Immature natural killer cell (primary cell): ENCODE data around the gene SYNE1. TPM values are rescaled to one million over a fixed set of nuclear protein-coding genes. Genes with fewer than 3 reads are reported as not detected.
"Not testable (repeated sequence)": the region's sequence is repeated elsewhere in the genome, so short reads cannot be mapped to it uniquely, and the experiment has no call there.

Experiments used
- DNase-seq, 3 donors: peaks; one replicate each; pipeline ENCODE4 v3.0.0; 2022; ENCODE audit warnings: mixed read lengths in 1 of 3
- H3K27ac Mint-ChIP-seq, 6 donors: one replicate each; pipeline ENCODE4 v1.8.0; 2020; ENCODE audit warnings: mixed read lengths in 6 of 6, mild to moderate bottlenecking in 5 of 6, inconsistent platforms in 4 of 6, moderate library complexity in 3 of 6
- H3K27me3 Mint-ChIP-seq, 3 donors: one replicate each; pipeline ENCODE4 v1.8.0; 2020 to 2021; ENCODE audit warnings: low read depth in 3 of 3, mild to moderate bottlenecking in 3 of 3, mixed read lengths in 3 of 3, moderate library complexity in 3 of 3, inconsistent platforms in 1 of 3
- H3K36me3 Mint-ChIP-seq, 3 donors: one replicate each; pipeline ENCODE4 v1.8.0; 2020; ENCODE audit warnings: mixed read lengths in 3 of 3, inconsistent platforms in 2 of 3, mild to moderate bottlenecking in 2 of 3
- H3K4me1 Mint-ChIP-seq, 2 donors: one replicate each; pipeline ENCODE4 v1.8.0; 2020; ENCODE audit warnings: inconsistent platforms in 2 of 2, mild to moderate bottlenecking in 2 of 2, mixed read lengths in 2 of 2, moderate library complexity in 1 of 2
- H3K4me3 Mint-ChIP-seq, 5 donors: one replicate each; pipeline ENCODE4 v1.8.0; 2020; ENCODE audit warnings: mild to moderate bottlenecking in 5 of 5, mixed read lengths in 5 of 5, inconsistent platforms in 3 of 5, moderate library complexity in 3 of 5
- H3K9me3 Mint-ChIP-seq, 6 donors: one replicate each; pipeline ENCODE4 v1.8.0; 2020; ENCODE audit warnings: mild to moderate bottlenecking in 6 of 6, mixed read lengths in 6 of 6, inconsistent platforms in 4 of 6, moderate library complexity in 3 of 6
- polyA plus RNA-seq, 3 donors: library from polyadenylated mRNA; unstranded; fragments of 300-500 nt; fragmentation: Illumina TruSeq; gene quantifications; one replicate each; pipeline ENCODE4 v1.2.3, GENCODE V29; 2021

Gene SYNE1
- polyA plus RNA-seq, 3 donors from 2014 or later: 25.9 to 117 (median 27.9) TPM

DNA sequence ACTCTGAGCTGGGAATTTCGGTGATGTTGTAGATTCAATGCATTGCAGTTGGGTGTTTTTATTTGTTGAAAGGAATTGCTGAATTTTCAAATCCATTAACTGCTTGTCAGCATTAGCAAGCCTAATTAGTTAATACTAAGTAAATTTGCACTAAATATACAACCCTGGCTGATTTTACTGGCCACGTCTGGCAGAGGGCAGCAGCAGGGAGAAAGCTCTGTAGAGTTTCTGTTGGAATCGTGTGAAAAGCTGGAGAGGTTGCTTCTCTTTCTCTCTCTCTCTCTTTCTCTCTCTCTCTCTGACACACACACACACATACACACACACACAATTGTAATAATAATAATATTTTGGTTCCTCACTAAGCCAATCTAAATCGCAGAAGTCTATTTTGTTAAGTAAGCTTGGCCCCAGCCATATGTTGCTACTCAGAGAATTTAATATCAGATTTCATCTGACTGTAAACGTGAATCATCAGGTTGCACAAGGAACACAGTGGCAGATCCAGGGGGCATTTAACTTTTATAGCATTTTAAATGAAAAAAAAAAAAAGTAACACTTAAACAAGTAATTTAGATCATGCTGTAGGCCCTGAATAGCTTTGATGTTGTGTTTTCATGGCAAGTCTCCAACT is 540.2 kb downstream of the SYNE1 start:
- Mint-ChIP-seq H3K27ac (no peak overlapping the region), H3K4me3 (no peak overlapping the region), H3K36me3 (peaks cover 0 to 8% (median 0%) of the 10 kb centered on the region in 3 donors), H3K27me3 (peaks cover 0 to 1% (median 0%) of the 10 kb centered on the region in 3 donors), H3K9me3 (no peaks in the 10 kb centered on the region), H3K4me1 (peaks cover 0 to 6% of the 10 kb centered on the region in 2 donors)
- no peak for DNase-seq

DNA sequence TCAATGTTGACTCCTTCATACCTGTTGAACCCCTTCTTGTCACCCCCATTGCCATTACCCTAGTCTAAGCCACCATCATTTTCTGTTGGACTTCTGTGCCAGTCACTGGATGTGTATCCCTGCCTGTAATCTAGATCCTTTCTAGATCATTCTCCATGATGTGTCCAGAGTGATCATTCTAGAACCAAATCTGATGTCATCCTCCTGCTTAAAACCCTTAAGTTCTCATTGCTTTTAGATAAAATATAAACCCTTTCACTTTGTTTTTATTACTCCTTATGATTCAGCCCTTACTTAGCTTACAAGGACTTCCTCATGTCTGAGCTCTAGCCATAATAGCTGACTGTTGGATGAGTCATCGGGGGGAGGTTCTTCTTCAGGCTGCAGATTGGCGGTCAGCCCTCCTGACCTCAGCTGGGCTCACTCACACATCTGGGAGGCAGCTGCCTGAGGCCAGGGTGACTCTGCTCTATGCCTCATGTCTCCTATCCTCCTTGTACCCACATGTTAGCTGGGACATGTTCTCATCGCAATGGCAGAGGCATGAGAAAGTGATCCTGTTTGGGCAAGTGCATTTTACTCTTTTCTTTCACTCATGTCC is 542.1 kb downstream of the SYNE1 start:
- peak overlapping the region in 1 of 5 donors; percentile 11 for H3K4me3 Mint-ChIP-seq

DNA sequence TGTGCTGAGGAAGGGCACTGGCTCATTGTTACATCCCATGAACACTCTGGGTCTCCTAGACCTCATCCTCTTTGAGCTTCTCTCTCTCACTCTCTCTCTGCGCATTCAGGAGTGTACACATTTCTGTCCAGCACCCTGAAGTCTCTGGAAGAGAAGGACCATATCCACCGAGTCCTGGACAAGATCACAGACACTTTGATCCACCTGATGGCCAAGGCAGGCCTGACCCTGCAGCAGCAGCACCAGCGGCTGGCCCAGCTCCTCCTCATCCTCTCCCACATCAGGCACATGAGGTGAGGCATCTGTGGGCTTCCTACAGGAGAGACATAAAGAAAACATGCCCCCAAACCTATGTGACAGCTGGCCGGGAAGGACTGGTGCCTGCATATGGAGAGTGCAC is 542.9 kb downstream of the SYNE1 start:
- H3K27me3 Mint-ChIP-seq: peaks cover 0 to 6% (median 0%) of the 10 kb centered on the region in 3 donors
- no peak overlapping the region for H3K4me3 Mint-ChIP-seq
- no peak overlapping the region for H3K27ac Mint-ChIP-seq
- peaks cover 0 to 5% (median 0%) of the 10 kb centered on the region in 3 donors for H3K36me3 Mint-ChIP-seq
- no peak for DNase-seq
- no peaks in the 10 kb centered on the region for H3K9me3 Mint-ChIP-seq
- peaks cover 0 to 6% of the 10 kb centered on the region in 2 donors for H3K4me1 Mint-ChIP-seq

More for the DNA sequence above, 542.1 kb downstream of the SYNE1 start:
- Mint-ChIP-seq H3K36me3 (peaks cover 0 to 5% (median 0%) of the 10 kb centered on the region in 3 donors), H3K27ac (peak overlapping the region in 1 of 6 donors; percentile 61), H3K9me3 (no peaks in the 10 kb centered on the region), H3K4me1 (peaks cover 0 to 6% of the 10 kb centered on the region in 2 donors), H3K27me3 (peaks cover 0 to 7% (median 0%) of the 10 kb centered on the region in 3 donors)
- peak in 1 of 3 donors; percentile 9 for DNase-seq

DNA sequence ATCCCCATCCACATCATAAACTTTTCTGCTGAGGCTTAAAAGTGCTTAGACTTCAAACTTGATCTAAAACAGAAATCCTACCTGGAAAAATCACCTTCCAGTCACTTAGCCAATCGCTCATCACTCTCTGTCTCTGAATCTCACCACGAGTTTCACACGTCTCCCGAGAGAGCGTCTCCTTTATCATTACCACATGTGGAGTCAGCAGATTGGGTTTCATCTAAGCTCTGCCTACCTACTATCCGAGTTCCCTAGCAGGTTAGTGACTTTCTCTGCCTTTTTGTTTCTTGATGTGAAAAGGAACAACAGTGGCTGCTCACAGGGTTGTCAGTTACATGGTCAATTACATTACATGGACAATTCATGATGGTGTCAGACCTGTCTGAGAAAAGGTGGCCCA is 543.5 kb downstream of the SYNE1 start:
- no peaks in the 10 kb centered on the region for H3K9me3 Mint-ChIP-seq
- no peak overlapping the region for H3K27ac Mint-ChIP-seq

DNA sequence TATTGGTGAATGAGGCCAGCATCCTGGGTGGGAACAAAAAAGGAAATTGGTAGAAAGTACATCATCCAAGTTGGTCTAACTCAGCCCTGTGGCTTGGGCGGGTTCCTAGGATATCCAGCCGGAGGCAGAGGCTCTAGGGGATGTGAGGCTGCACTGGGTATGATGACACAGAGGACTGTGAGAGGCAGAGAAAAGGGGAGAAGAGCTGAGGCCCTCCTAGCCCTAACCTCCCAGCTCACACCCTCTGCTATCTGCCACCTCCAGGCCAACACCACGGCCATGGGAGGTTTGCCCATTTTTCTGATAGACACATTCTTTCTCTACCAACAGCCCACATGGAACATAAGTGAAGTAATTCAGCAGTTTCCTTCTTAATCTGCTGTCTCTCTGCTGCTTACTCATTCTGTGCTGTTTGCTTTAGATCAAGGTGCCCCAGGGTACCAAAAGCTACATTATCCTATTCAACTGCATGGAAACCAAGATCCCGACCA is 545.3 kb downstream of the SYNE1 start:
- Mint-ChIP-seq H3K36me3 (no peaks in the 10 kb centered on the region), H3K27me3 (peaks cover 0 to 6% (median 0%) of the 10 kb centered on the region in 3 donors), H3K27ac (no peak overlapping the region), H3K4me1 (peaks cover 0 to 6% of the 10 kb centered on the region in 2 donors), H3K4me3 (no peak overlapping the region), H3K9me3 (no peaks in the 10 kb centered on the region)
- no peak for DNase-seq

More for the DNA sequence above, 543.5 kb downstream of the SYNE1 start:
- no peak overlapping the region for H3K4me3 Mint-ChIP-seq
- peaks cover 0 to 6% (median 0%) of the 10 kb centered on the region in 3 donors for H3K27me3 Mint-ChIP-seq
- no peak for DNase-seq
- peaks cover 0 to 6% of the 10 kb centered on the region in 2 donors for H3K4me1 Mint-ChIP-seq
- H3K36me3 Mint-ChIP-seq: peaks cover 0 to 5% (median 0%) of the 10 kb centered on the region in 3 donors

DNA sequence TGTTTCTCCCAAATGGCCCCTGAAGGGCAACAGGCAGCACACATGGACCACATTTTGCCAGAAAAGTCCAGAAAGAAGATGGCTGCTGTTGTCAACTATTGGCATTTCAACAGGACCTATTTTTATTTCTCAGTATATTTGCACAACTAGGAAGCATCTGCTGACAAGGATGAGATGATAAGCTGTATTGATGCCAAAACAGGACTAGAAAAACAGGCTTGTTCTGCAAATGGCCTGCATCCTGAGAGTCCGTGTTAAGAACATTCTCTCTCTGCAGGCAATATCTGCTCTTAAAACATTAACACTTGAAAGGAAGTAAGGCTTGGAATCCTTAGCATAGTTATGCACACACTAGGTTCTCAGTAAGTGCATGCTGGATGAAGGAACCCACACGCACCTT is 546.0 kb downstream of the SYNE1 start:
- H3K36me3 Mint-ChIP-seq: no peaks in the 10 kb centered on the region
- DNase-seq: no peak
- H3K27ac Mint-ChIP-seq: no peak overlapping the region
- no peak overlapping the region for H3K4me3 Mint-ChIP-seq
- peaks cover 0 to 6% (median 0%) of the 10 kb centered on the region in 3 donors for H3K27me3 Mint-ChIP-seq
- peaks cover 0 to 6% of the 10 kb centered on the region in 2 donors for H3K4me1 Mint-ChIP-seq
- H3K9me3 Mint-ChIP-seq: no peaks in the 10 kb centered on the region

DNA sequence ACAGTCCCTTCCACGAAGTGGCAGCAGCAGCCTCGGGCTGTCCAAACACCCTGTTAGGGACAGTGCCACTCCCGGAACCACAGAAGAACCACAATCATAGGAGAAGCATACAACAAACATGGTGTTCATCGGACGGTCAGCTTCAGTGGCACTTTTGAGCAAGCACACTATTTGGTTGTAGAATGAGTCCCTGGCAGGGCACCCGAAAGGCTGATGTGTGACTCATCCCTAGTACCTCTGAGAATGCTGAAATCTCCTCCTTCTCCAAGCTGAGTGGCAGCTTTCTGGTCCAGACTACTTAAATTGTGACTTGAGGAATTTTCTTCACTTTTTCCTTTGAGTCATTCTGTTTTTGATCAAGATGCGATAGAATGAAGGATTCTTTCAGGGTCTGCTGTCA is 547.2 kb downstream of the SYNE1 start:
- Mint-ChIP-seq H3K36me3 (no peaks in the 10 kb centered on the region), H3K4me1 (peaks cover 0 to under 1% of the 10 kb centered on the region in 2 donors), H3K27me3 (peaks cover 0 to 6% (median 2%) of the 10 kb centered on the region in 3 donors), H3K27ac (no peak overlapping the region), H3K4me3 (no peak overlapping the region), H3K9me3 (no peaks in the 10 kb centered on the region)
- no peak for DNase-seq

DNA sequence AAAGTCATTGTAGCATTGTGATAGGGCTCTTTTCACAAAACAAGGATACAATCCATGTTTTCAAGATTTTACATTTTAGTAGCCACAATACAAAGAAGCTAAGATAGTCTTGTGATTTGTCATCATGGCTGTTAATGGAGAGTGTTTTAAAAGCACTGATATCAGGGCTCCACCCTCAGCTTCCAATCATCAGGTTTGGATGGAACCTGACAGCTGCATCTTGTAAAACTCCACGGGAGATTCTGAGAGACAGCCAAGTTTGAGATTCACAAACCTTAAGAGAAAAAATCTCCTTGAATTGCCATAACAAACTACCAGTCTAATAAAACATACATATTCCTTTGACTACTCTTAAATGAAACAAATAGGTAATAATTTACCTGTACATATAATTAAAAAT is 549.5 kb downstream of the SYNE1 start:
- H3K27me3 Mint-ChIP-seq: peaks cover 0 to 6% (median 2%) of the 10 kb centered on the region in 3 donors
- no peaks in the 10 kb centered on the region for H3K4me1 Mint-ChIP-seq
- no peaks in the 10 kb centered on the region for H3K9me3 Mint-ChIP-seq
- H3K27ac Mint-ChIP-seq: no peak overlapping the region
- no peak for DNase-seq
- H3K4me3 Mint-ChIP-seq: no peak overlapping the region
- H3K36me3 Mint-ChIP-seq: no peaks in the 10 kb centered on the region

DNA sequence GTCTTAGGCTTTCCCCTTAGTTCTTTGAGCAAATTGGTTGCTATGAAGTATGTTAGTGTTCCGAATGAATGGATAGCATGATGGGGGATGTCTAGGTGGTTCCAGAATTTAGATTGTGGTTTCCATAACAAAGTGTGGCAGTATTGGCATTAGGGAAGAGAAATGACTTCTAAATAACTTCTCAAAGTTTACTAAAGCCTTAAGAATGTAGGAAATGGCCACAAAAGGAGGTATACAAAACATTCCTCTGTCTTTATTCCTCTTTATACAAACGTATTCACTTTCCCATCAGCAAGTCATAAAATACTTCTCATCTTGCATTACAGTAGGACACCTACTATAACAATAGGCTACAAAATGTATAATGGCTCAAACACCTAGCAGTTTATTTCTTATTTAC is 550.1 kb downstream of the SYNE1 start:
- Mint-ChIP-seq H3K27ac (no peak overlapping the region), H3K4me1 (no peaks in the 10 kb centered on the region), H3K36me3 (no peaks in the 10 kb centered on the region), H3K4me3 (no peak overlapping the region), H3K9me3 (peaks cover 0 to 2% (median 0%) of the 10 kb centered on the region in 6 donors), H3K27me3 (peaks cover 0 to 8% (median 2%) of the 10 kb centered on the region in 3 donors)
- DNase-seq: no peak

DNA sequence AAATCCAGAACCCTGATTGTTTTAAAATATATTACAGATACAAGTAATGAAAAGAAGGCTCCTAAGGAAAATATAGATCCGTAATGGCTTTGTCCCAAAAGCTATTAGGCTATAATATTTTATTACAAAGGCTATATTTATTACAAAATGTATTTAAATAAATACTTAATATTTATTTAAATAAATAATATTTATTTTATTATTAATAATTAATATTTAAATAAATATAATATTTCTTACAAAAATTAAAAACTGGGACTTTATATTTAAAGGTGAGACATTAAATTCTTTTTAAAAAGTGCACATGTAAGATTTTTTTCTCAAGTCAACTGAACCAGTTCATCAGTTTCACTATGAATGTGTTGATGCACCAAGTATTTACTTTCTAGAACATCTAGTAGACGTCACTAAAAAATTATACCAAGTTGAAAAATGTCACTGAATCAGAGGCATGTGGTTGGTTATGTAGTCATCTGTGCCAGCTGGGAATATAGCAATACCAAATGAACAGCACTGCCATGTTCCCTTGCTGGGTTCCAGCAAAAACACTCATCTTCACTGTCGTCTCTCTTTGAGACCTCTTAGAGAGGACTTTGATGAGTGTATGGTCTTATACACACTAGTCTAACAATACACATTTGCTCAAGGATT is 550.8 kb downstream of the SYNE1 start:
- Mint-ChIP-seq H3K27ac (no peak overlapping the region), H3K27me3 (peaks cover 0 to 5% (median 2%) of the 10 kb centered on the region in 3 donors), H3K4me1 (no peaks in the 10 kb centered on the region), H3K4me3 (no peak overlapping the region), H3K36me3 (no peaks in the 10 kb centered on the region), H3K9me3 (peaks cover 0 to 2% (median 0%) of the 10 kb centered on the region in 6 donors)
- no peak for DNase-seq

DNA sequence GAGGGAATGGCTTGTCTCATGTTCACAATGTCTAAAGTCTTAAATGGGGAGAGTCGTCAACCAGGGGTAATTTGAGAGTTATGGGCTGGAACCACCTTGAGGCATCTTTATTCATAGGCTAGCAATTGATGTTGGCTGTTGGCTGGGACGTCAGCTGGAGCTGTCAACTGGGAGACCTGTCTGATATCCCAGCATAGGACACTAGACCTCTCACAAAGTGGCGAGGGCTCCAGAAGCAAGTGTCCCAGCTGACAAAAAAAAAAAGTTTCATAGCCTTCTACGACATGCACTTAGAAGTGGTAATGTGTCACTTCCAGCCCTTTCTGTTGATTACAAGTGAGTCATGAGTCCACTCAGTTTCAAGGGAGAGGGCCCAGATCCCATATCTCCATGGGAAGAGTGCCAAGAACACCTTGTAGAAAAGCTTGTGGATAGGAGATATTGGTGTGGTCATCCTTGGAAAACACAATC is 551.7 kb downstream of the SYNE1 start:
- no peak for DNase-seq
- Mint-ChIP-seq H3K4me1 (no peaks in the 10 kb centered on the region), H3K27me3 (peaks cover 0 to 7% (median 5%) of the 10 kb centered on the region in 3 donors), H3K4me3 (no peak overlapping the region), H3K36me3 (no peaks in the 10 kb centered on the region), H3K27ac (no peak overlapping the region), H3K9me3 (peaks cover 0 to 2% (median 0%) of the 10 kb centered on the region in 6 donors)

DNA sequence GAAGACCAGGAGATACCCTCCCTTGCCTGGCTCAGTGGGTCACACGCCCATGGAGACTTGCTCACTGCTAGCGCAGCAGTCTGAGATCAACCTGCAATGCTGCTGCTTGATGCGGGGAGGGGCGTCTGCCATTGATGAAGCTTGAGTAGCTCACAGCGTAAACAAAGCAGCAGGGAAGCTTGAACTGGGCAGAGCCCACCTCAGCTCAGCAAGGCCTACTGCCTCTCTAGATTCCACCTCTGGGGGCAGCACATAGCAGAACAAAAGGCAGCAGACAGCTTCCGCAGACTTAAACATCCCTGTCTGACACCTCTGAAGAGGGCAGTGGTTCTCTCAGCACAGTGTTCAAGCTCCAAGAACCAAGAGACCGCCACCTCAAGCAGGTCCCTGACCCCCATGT is 558.4 kb downstream of the SYNE1 start:
- DNase-seq: no peak
- peaks cover 0 to 10% (median 3%) of the 10 kb centered on the region in 3 donors for H3K36me3 Mint-ChIP-seq
- H3K4me1 Mint-ChIP-seq: no peaks in the 10 kb centered on the region

DNA sequence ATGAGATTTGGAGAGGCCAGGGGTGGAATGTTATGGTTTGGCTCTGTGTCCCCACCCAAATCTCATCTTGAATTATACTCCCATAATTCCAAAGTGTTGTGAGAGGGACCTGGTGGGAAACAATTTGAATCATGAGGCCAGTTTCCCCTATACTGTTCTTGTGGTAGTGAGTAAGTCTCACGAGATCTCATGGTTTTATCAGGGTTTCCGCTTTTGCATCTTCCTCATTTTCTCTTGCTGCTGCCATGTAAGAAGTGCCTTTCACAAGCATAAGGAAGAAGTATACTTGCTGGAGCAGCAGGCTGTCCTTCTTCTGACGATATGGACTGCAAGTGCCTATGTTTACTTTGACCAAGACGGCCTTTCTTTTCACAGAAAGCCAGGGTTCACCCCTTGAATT is 559.2 kb downstream of the SYNE1 start:
- Mint-ChIP-seq H3K4me3 (no peak overlapping the region), H3K9me3 (peaks cover 11 to 29% (median 13%) of the 10 kb centered on the region in 6 donors), H3K4me1 (no peaks in the 10 kb centered on the region), H3K36me3 (peaks cover 0 to 10% (median 3%) of the 10 kb centered on the region in 3 donors), H3K27me3 (peaks cover 2 to 15% (median 13%) of the 10 kb centered on the region in 3 donors), H3K27ac (no peak overlapping the region)
- DNase-seq: no peak

More for the DNA sequence above, 558.4 kb downstream of the SYNE1 start:
- peaks cover 11 to 29% (median 13%) of the 10 kb centered on the region in 6 donors for H3K9me3 Mint-ChIP-seq
- H3K27me3 Mint-ChIP-seq: peaks cover 2 to 15% (median 13%) of the 10 kb centered on the region in 3 donors
- H3K4me3 Mint-ChIP-seq: no peak overlapping the region
- H3K27ac Mint-ChIP-seq: no peak overlapping the region

DNA sequence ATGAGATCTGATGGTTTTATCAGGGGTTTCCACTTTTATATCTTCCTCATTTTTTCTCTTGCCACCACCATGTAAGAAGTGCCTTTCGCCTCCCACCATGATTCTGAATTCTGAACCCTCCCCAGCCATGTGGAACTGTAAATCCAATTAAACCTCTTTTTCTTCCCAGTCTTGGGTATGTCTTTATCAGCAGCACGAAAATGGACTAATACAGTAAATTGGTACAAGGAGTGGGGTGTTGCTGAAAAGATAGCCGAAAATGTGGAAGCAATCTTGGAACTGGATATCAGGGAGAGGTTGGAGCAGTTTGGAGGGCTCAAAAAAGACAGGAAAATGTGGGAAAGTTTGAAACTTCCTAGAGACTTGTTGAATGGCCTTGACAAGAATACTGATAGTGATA is 560.9 kb downstream of the SYNE1 start:
- not testable (repeated sequence) for H3K27ac Mint-ChIP-seq, H3K4me1 Mint-ChIP-seq, H3K4me3 Mint-ChIP-seq, DNase-seq
- Mint-ChIP-seq H3K27me3 (peaks cover 3 to 16% (median 16%) of the 10 kb centered on the region in 3 donors), H3K36me3 (peaks cover 0 to 10% (median 3%) of the 10 kb centered on the region in 3 donors), H3K9me3 (peaks cover 10 to 29% (median 13%) of the 10 kb centered on the region in 6 donors)
